Activated CD4-positive, alpha-beta T cell treated with anti-CD3 and anti-CD28 coated beads, Interleukin-2, amount 10 ng/mL, durations not matched to agents 7 days and 5 days (primary cell): ENCODE results near the gene CD151. TPM values are rescaled to one million over a fixed set of nuclear protein-coding genes. Genes with fewer than 3 reads are reported as not detected.

Source experiments
- CTCF ChIA-PET: fragments of 350-600 bp; sonication (Branson Sonifier 250); formaldehyde crosslinking; loops from one replicate; lab custom pipeline; 2021; ENCODE audit warnings: antibody characterized with exemption; lab: Charles Lee
- POLR2A ChIA-PET: fragments of 350-600 bp; sonication (Branson Sonifier 250); formaldehyde crosslinking; loops from one replicate; lab custom pipeline; 2021; ENCODE audit warnings: antibody characterized with exemption; lab: Charles Lee
- DNase-seq: peaks from one replicate; pipeline ENCODE4 v3.0.0-alpha.2; 2020
- H3K27ac Mint-ChIP-seq: one replicate; pipeline ENCODE4 v1.8.0; 2021; ENCODE audit warnings: mild to moderate bottlenecking, moderate library complexity, mixed read lengths
- H3K27me3 Mint-ChIP-seq: one replicate; pipeline ENCODE4 v1.8.0; 2021; ENCODE audit warnings: mixed read lengths
- H3K36me3 Mint-ChIP-seq: one replicate; pipeline ENCODE4 v1.8.0; 2021; ENCODE audit warnings: low read depth, mixed read lengths
- H3K4me1 Mint-ChIP-seq: one replicate; pipeline ENCODE4 v1.8.0; 2021; ENCODE audit warnings: mixed read lengths
- H3K4me3 Mint-ChIP-seq: one replicate; pipeline ENCODE4 v1.8.0; 2021; ENCODE audit warnings: mild to moderate bottlenecking, moderate library complexity, mixed read lengths
- H3K9me3 Mint-ChIP-seq: one replicate; pipeline ENCODE4 v1.8.0; 2021; ENCODE audit warnings: mixed read lengths
- total RNA-seq, 2 experiments: library from RNA; stranded (reverse); gene quantifications; one replicate each; pipeline ENCODE4 v1.2.3, GENCODE V29; 2021

Gene CD151
- total RNA-seq, 2 experiments from 2014 or later: 35.4 to 37.6 TPM

DNA sequence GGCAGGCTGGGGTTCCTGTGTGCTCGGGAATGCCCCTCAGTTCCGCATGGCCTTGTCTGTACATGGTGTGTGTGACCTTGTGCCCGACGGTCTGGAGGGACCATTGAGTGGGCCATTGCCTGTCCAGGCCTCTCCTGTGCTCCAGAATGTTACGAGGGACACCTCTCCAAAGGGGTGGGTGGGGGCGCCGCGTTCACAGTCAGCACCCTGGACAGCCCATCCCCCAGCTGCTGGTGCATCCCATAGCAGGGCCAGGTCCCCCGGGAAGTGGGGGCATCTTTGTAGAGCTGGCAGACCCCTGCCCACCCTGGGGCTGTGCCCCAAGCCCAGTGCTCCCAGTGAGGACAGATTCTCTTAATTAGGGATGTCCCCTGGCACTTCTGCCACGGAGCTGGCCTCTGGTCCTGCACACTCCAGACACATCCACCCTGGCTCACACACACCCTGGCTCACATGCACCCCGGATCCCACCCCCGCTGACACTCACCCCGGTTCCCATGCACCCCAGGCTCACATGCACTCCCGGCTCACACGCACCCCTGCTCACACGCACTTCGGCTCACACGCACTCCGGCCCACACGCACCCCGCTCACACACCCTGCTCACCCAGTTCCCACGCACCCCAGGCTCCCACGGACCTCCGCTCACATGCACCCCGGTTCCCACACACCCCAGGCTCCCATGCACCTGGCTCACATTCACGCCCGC lies 25.5 kb downstream of the CD151 start:
- no peak for DNase-seq
- no peak overlapping the region for H3K4me3 Mint-ChIP-seq
- no peaks in the 10 kb centered on the region for H3K9me3 Mint-ChIP-seq
- H3K27ac Mint-ChIP-seq: no peak overlapping the region
- H3K27me3 Mint-ChIP-seq: no peaks in the 10 kb centered on the region
- H3K36me3 Mint-ChIP-seq: no peaks in the 10 kb centered on the region
- H3K4me1 Mint-ChIP-seq: no peaks in the 10 kb centered on the region
- ChIA-PET CTCF (interaction anchor here (0.9 to 1.2 kb wide), 2 partner anchors 9 to 12 kb away, joined by 3 read pairs; no protein-coding TSS in a partner anchor), POLR2A (no interaction called here)

DNA sequence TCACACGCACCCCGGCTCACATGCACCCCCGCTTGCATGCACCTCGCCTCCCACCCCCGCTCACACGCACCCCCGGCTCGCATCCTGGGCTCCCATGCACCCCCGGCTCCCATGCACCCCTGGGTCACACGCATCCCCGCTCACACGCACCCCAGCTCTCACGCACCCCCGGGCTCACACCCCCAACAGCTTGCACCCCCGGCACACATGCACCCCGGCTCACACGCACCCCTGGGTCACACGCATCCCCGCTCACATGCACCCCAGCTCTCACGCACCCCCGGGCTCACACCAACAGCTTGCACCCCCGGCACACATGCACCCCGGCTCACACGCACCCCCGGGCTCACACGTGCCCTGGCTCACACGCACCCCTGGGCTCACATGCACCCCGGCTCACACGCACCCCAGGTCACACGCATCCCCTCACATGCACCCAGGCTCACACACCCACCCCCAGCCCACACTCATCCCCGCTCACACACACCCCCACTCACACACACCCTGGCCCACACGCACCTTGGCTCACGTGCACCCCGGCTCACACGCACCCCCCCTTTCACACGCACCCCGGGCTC lies 26.1 kb downstream of the CD151 start:
- no peaks in the 10 kb centered on the region for H3K27me3 Mint-ChIP-seq
- ChIA-PET CTCF (interaction anchor here (0.9 to 1.2 kb wide), 2 partner anchors 10 to 13 kb away, joined by 3 read pairs; no protein-coding TSS in a partner anchor), POLR2A (no interaction called here)
- DNase-seq: no peak
- H3K27ac Mint-ChIP-seq: no peak overlapping the region
- no peaks in the 10 kb centered on the region for H3K9me3 Mint-ChIP-seq
- H3K4me1 Mint-ChIP-seq: no peaks in the 10 kb centered on the region
- H3K4me3 Mint-ChIP-seq: no peak overlapping the region
- H3K36me3 Mint-ChIP-seq: no peaks in the 10 kb centered on the region

DNA sequence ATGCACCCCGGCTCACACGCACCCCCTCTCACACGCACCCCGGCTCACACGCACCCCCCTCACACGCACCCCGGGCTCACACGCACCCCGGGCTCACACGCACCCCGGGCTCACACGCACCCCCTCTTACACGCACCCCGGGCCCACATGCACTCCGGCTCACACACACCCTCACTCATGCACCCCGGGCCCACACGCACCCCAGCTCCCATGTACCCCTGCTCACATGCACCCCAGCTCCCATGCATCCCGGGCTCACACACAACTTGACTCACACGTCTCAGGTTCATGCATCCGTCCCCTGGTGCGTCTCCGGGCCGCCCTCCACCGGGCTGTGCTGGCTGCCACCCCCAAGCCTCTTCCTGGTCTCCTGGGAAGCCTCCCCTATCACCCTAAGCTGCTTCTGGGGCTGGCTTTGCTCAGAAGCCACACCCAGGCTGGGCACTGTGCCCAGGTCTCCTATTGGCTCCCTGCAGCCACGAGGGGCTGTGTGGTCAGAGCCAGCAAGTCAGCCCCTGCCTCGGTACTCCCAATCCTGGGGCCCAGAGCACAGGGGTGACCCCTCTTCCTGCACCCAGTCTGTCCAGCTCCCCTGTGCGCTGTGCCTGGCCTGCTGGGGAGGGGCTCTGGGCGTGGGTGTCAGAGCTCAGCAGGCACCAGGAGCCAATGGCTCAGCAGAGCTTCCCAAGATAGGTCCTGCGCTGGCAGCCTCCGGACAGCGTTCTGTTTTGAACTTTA lies 26.8 kb downstream of the CD151 start:
- Mint-ChIP-seq H3K27me3 (no peaks in the 10 kb centered on the region), H3K9me3 (no peaks in the 10 kb centered on the region), H3K4me3 (no peak overlapping the region), H3K27ac (no peak overlapping the region), H3K36me3 (no peaks in the 10 kb centered on the region), H3K4me1 (no peaks in the 10 kb centered on the region)
- CTCF ChIA-PET: interaction anchor here (1.0 to 1.2 kb wide), 2 partner anchors 13 to 70 kb away, joined by 3 read pairs; no protein-coding TSS in a partner anchor
- DNase-seq: no peak
- POLR2A ChIA-PET: no interaction called here

GRCh38 chr11:860234-861104 lies 27.7 kb downstream of the CD151 start:
- POLR2A ChIA-PET: no interaction called here
- Mint-ChIP-seq H3K27me3 (no peaks in the 10 kb centered on the region), H3K4me1 (no peaks in the 10 kb centered on the region), H3K4me3 (no peak overlapping the region), H3K9me3 (no peaks in the 10 kb centered on the region), H3K27ac (peak overlapping the region; percentile 5), H3K36me3 (no peaks in the 10 kb centered on the region)
- DNase-seq: no peak
- CTCF ChIA-PET: interaction anchor here (1.0 kb wide), 1 partner anchor 69 kb away, joined by 3 read pairs; no protein-coding TSS in a partner anchor

GRCh38 chr11:861105-861479 lies 28.3 kb downstream of the CD151 start:
- DNase-seq: no peak
- POLR2A ChIA-PET: no interaction called here
- Mint-ChIP-seq H3K27me3 (no peaks in the 10 kb centered on the region), H3K27ac (no peak overlapping the region), H3K9me3 (no peaks in the 10 kb centered on the region), H3K36me3 (no peaks in the 10 kb centered on the region), H3K4me1 (no peaks in the 10 kb centered on the region), H3K4me3 (no peak overlapping the region)
- CTCF ChIA-PET: no interaction called here

- Mint-ChIP-seq H3K4me3 (no peak overlapping the region), H3K36me3 (no peaks in the 10 kb centered on the region), H3K27me3 (no peaks in the 10 kb centered on the region), H3K9me3 (no peaks in the 10 kb centered on the region), H3K4me1 (no peaks in the 10 kb centered on the region), H3K27ac (no peak overlapping the region)
- DNase-seq: no peak
- ChIA-PET POLR2A (no interaction called here), CTCF (no interaction called here)
Observed at GRCh38 chr11:862081-862661, 29.4 kb downstream of the CD151 start.

DNA sequence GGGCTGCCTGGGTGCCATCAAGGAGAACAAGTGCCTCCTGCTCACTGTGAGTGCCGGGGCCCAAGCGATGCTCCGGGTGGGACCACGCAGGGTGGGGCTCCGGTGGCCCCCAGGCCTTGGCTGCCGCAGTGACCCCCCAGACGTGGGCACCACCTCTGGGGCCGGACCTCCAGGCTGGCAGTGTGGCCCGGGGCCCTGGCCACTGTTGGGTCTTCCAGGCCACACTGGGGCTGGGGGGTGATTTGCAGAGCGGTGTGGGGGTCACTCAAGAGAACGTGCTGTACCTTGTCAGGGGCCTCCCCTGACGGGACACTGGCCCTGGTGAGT lies 29.9 kb downstream of the CD151 start:
- Mint-ChIP-seq H3K9me3 (no peaks in the 10 kb centered on the region), H3K27ac (no peak overlapping the region), H3K27me3 (no peaks in the 10 kb centered on the region), H3K4me1 (no peaks in the 10 kb centered on the region), H3K36me3 (no peaks in the 10 kb centered on the region), H3K4me3 (no peak overlapping the region)
- ChIA-PET POLR2A (no interaction called here), CTCF (no interaction called here)
- no peak for DNase-seq

DNA sequence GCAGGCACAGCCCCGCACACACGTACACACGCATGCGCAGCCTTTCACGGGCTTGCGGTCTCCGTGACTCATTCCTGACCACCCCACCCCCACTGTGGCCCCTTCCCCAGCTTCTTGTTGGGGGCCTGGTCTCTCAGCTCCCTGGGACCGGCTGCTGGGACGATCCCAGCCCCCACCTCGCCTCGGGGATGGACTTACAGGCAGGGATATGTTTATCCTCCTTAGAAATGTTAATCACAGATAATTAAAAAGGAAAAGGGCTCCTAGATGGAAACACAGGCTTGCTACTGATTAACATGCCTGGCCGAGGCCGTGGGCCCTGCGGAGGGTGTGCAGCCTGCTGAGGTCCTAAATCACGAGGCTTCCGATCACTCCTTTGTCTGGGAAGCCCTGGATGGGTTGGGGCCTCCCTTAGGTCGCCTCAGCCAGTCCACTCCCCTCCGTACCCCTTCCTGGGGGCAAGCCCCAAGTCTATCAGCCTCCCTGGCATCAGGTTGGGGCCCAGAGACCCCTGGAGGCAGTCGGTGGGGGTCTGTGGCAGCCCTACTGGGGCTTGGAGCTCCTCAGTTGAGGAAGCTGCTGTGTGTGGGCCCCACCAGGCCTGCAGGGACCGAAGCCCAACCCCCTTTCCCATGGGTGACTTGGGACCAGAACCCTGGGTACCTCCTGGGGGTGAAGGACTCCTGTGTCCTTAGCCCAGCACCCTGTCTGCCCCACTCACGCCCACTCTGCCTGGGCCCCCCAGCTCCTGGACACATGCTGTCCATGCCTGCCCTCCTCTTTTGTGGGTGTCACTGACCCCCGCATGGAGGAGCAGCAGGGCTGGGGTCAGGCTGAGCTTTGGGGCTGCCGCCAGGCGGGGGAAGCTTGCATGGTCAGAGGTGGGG lies 30.5 kb downstream of the CD151 start:
- no peak overlapping the region for H3K27ac Mint-ChIP-seq
- no peak overlapping the region for H3K4me3 Mint-ChIP-seq
- no peaks in the 10 kb centered on the region for H3K4me1 Mint-ChIP-seq
- CTCF ChIA-PET: interaction anchor here (0.6 kb wide), 1 partner anchor 730 kb away, joined by 3 read pairs; no protein-coding TSS in a partner anchor
- POLR2A ChIA-PET: no interaction called here
- no peaks in the 10 kb centered on the region for H3K27me3 Mint-ChIP-seq
- no peaks in the 10 kb centered on the region for H3K9me3 Mint-ChIP-seq
- H3K36me3 Mint-ChIP-seq: no peaks in the 10 kb centered on the region
- DNase-seq: no peak

DNA sequence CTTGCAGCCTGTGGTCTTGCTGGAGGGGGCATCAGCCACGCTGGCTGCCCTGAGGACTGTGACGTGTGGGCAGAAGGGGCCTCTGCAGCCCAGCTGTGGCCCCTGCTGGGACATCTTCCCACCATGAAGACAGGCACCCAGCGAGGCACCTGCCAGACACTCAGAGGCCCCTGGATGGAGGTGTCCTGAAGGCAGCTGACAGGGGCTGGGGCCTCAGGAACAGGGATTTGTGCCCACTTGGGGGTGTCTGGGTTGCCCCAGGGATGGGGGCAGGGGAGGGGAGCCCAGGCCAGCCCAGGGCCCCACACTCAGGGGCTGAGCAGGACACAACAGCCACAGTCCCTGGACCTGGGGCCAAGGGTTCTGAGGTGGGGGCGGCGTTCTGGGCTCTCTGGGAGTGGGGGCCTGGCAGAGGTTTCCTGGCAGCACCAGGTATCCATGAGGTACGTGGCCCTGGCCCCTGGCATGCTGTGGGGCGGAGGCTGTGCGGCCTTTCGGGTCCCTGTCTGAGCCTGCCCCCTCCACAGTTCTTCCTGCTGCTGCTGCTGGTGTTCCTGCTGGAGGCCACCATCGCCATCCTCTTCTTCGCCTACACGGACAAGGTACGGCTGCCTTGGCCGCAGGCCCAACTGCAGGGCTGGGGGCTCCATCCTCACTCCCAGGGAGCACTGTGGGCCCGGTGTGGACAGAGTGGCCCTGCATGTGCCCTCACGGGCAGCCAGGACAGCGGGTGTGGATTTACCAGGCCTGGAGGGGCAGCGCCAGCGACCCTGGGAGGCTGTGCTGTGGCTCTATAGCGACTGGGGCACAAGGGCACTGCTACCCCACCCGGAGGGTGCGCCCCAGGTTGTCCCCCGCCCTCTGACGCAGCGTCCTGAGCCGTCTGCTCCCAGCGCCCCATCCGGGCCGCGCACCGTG lies 31.4 kb downstream of the CD151 start:
- ChIA-PET POLR2A (no interaction called here), CTCF (no interaction called here)
- Mint-ChIP-seq H3K4me3 (no peak overlapping the region), H3K27me3 (no peaks in the 10 kb centered on the region), H3K36me3 (no peaks in the 10 kb centered on the region), H3K27ac (no peak overlapping the region), H3K9me3 (no peaks in the 10 kb centered on the region), H3K4me1 (no peaks in the 10 kb centered on the region)
- DNase-seq: no peak

DNA sequence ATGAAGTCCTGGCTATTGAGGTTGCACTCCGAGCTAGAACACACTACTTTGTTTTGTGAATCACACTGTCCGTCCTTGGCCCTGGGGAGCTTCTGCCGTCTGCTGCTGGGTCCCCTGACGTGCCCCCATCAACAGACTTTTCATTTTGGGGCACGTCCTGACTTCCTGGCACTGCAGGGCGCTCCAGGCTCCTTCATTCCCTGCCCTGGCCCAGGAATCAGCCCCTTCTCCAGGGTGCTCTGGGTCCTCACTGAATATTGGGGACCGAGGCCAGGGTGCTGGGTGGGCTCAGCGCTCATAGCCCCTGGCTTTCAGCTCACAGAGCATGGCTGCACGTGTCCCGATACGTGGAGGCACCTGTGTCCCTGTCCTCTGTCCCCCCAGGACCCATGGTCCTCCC lies 32.1 kb downstream of the CD151 start:
- ChIA-PET POLR2A (no interaction called here), CTCF (no interaction called here)
- no peaks in the 10 kb centered on the region for H3K27me3 Mint-ChIP-seq
- H3K4me1 Mint-ChIP-seq: no peaks in the 10 kb centered on the region
- DNase-seq: no peak
- H3K36me3 Mint-ChIP-seq: no peaks in the 10 kb centered on the region
- no peak overlapping the region for H3K27ac Mint-ChIP-seq
- H3K9me3 Mint-ChIP-seq: no peaks in the 10 kb centered on the region
- no peak overlapping the region for H3K4me3 Mint-ChIP-seq
